OCI-LY3 (cell line): Measurements from ENCODE around the gene TMEM63A.
"Not testable (repeated sequence)": the region's sequence is repeated elsewhere in the genome, so short reads cannot be mapped to it uniquely, and the experiment has no call there.

Experiments
- H2AFZ ChIP-seq: fragments of 200-600, 300-600 bp; shearing (Covaris generic); 2 replicates; pipeline ENCODE4 v1.6.0; 2014; ENCODE audit warnings: antibody characterized with exemption, low read depth, low read length
- H3K27ac ChIP-seq: fragments of 200-600, 300-600 bp; sonication (generic); 2 replicates; pipeline ENCODE4 v1.5.1; 2014; ENCODE audit warnings: mild to moderate bottlenecking, low read length, moderate library complexity, mixed read lengths
- H3K27me3 ChIP-seq: fragments of 200-600, 300-600 bp; sonication (generic); 2 replicates; pipeline ENCODE4 v1.6.1; 2014; ENCODE audit warnings: low read depth, low read length, mixed read lengths
- H3K36me3 ChIP-seq: fragments of 200-600, 300-600 bp; sonication (generic); replicated peaks from 2 replicates; pipeline ENCODE3; 2014; ENCODE audit warnings: low read depth, low read length, mixed read lengths
- H3K4me1 ChIP-seq: fragments of 300-600, 200-600 bp; sonication (generic); 2 replicates; pipeline ENCODE4 v1.6.1; 2014; ENCODE audit warnings: low read length, mixed read lengths
- H3K4me2 ChIP-seq: fragments of 200-600, 300-600 bp; sonication (generic); 2 replicates; pipeline ENCODE4 v1.6.1; 2014; ENCODE audit warnings: low read length, mixed read lengths
- H3K4me3 ChIP-seq: fragments of 300-600, 200-600 bp; sonication (generic); 2 replicates; pipeline ENCODE4 v1.5.1; 2014; ENCODE audit warnings: antibody characterized with exemption, mild to moderate bottlenecking, low read length, moderate library complexity
- H3K79me2 ChIP-seq: fragments of 300-600, 200-600 bp; shearing (Covaris generic); 2 replicates; pipeline ENCODE4 v1.6.1; 2014; ENCODE audit warnings: mild to moderate bottlenecking, low read length, mixed read lengths
- H3K9ac ChIP-seq: fragments of 300-600, 200-600 bp; shearing (Covaris generic); 2 replicates; pipeline ENCODE4 v1.6.0; 2014; ENCODE audit warnings: mild to moderate bottlenecking, low read length, moderate library complexity
- H3K9me3 ChIP-seq: fragments of 200-600, 300-600 bp; shearing (Covaris generic); 2 replicates; pipeline ENCODE4 v1.6.1; 2014; ENCODE audit warnings: low read length, mixed read lengths; ENCODE audit not compliant: insufficient read depth
- H4K20me1 ChIP-seq: fragments of 200-600, 300-600 bp; sonication (generic); 2 replicates; pipeline ENCODE4 v1.6.1; 2016; ENCODE audit warnings: low read length, mixed read lengths; ENCODE audit not compliant: insufficient read depth
- EZH2phosphoT487 ChIP-seq: fragments of 200-600 bp; shearing (Covaris generic); IDR thresholded peaks from 2 replicates; pipeline ENCODE4 v1.6.1; 2018; ENCODE audit warnings: antibody characterized with exemption, mixed run types, low read depth
- TF ChIP-seq, protein P1 (sequence below): fragments of 200-600, 300-600 bp; sonication (generic); IDR thresholded peaks from 2 replicates; pipeline ENCODE4 v1.5.1; 2014; ENCODE audit warnings: antibody characterized with exemption, low read length, low read depth

Gene TMEM63A

DNA sequence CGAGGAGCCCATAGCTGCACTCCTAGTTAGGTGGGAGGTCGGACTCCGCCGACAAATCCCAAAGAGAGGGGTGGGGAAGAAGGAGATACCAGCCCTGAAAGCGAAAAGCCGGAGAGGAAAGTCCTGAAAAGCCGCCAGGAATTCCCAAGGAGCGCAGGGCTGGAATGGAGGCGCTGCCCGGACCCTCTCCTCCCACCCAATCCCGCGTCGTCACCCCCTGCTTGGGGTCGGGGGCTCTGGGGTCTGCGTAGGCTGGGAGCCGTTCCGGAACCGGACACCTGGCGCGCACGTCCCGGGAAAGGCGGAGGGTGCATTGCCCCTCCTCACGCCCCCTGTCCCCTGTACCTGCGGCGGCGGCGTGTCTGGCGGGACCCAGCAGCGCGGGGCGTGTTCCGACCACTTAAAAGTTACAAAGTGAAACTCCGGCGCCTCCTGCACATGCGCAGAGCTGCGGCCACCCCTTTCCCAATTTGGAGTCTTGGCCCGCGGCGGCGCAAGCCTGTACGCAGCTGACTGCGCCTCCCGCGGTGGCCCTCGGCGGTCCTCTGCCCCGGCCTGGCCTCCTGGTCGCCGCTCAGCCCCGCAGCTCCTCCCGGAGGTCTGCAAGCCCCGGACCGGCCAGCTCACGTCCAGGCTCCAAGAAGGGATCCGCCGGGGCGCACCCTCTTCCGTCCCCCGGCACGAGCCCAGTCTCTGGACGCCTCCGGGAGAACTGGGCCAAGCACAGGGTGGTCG, at the start of gene TMEM63A:
TSS of gene TMEM63A (minus strand) at position 422 of the 735 bp plus-strand sequence. CDS start 4,800 bp downstream, outside the sequence.
- Histone ChIP-seq H3K79me2 (peaks cover 13% of the 10 kb centered on the region; the same call in 1 of the 2 replicates), H3K4me3 (peak within 1 kb of the TSS; percentile 85), H4K20me1 (no peaks in the 10 kb centered on the region), H3K9me3 (no peaks in the 10 kb centered on the region), H2AFZ (peak within 1 kb of the TSS; percentile 65; the same call in 1 of the 2 replicates), H3K36me3 (peaks cover 4% of the 10 kb centered on the region), H3K4me2 (peak within 1 kb of the TSS; percentile 81), H3K9ac (peak within 1 kb of the TSS; percentile 84), H3K27me3 (no peaks in the 10 kb centered on the region), H3K4me1 (peaks cover 13% of the 10 kb centered on the region), H3K27ac (peak within 1 kb of the TSS; percentile 14; the same call in 1 of the 2 replicates)
- TF ChIP-seq, protein P1, sequence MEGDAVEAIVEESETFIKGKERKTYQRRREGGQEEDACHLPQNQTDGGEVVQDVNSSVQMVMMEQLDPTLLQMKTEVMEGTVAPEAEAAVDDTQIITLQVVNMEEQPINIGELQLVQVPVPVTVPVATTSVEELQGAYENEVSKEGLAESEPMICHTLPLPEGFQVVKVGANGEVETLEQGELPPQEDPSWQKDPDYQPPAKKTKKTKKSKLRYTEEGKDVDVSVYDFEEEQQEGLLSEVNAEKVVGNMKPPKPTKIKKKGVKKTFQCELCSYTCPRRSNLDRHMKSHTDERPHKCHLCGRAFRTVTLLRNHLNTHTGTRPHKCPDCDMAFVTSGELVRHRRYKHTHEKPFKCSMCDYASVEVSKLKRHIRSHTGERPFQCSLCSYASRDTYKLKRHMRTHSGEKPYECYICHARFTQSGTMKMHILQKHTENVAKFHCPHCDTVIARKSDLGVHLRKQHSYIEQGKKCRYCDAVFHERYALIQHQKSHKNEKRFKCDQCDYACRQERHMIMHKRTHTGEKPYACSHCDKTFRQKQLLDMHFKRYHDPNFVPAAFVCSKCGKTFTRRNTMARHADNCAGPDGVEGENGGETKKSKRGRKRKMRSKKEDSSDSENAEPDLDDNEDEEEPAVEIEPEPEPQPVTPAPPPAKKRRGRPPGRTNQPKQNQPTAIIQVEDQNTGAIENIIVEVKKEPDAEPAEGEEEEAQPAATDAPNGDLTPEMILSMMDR = peak; percentile 38
- TF ChIP-seq EZH2phosphoT487 = no peak

- H3K4me2 ChIP-seq = no peak overlapping the region
- H3K9ac ChIP-seq = no peak overlapping the region
- H3K36me3 ChIP-seq = no peaks in the 10 kb centered on the region
- H3K79me2 ChIP-seq = no peaks in the 10 kb centered on the region
- H3K27ac ChIP-seq = no peak overlapping the region
- H3K4me3 ChIP-seq = no peak overlapping the region
- no peaks in the 10 kb centered on the region for H3K9me3 ChIP-seq
- 0 out of 2 replicates have a peak overlapping the region, but pooled peaks have one; percentile 58 for H2AFZ ChIP-seq
- no peak for TF ChIP-seq EZH2phosphoT487
- TF ChIP-seq, protein P1 = no peak
- H3K27me3 ChIP-seq = no peaks in the 10 kb centered on the region
- no peaks in the 10 kb centered on the region for H4K20me1 ChIP-seq
- no peaks in the 10 kb centered on the region for H3K4me1 ChIP-seq
Observed at GRCh38 chr1:225931270-225932136, 49.3 kb upstream of the TMEM63A start.

- no peaks in the 10 kb centered on the region for H3K36me3 ChIP-seq
- TF ChIP-seq, protein P1 = no peak
- TF ChIP-seq EZH2phosphoT487 = no peak
- no peaks in the 10 kb centered on the region for H3K9me3 ChIP-seq
- H3K27ac ChIP-seq = no peak overlapping the region
- no peak overlapping the region for H3K4me2 ChIP-seq
- no peaks in the 10 kb centered on the region for H3K79me2 ChIP-seq
- no peak overlapping the region for H3K9ac ChIP-seq
- no peak overlapping the region for H2AFZ ChIP-seq
- no peak overlapping the region for H3K4me3 ChIP-seq
- no peaks in the 10 kb centered on the region for H4K20me1 ChIP-seq
- no peaks in the 10 kb centered on the region for H3K27me3 ChIP-seq
- H3K4me1 ChIP-seq = no peaks in the 10 kb centered on the region
Observed at GRCh38 chr1:225930566-225930965, 48.4 kb upstream of the TMEM63A start.

- not testable (repeated sequence) for H3K4me2 ChIP-seq, H3K4me3 ChIP-seq, H3K9me3 ChIP-seq, H4K20me1 ChIP-seq, H3K79me2 ChIP-seq, H3K27me3 ChIP-seq, H3K27ac ChIP-seq, H3K9ac ChIP-seq, H3K36me3 ChIP-seq, H2AFZ ChIP-seq, H3K4me1 ChIP-seq
Observed at GRCh38 chr1:225929462-225929861, 47.3 kb upstream of the TMEM63A start.
